ENCODE measurements around the gene ADAMTS14. TPM values are rescaled to one million over a fixed set of nuclear protein-coding genes. Genes with fewer than 3 reads are reported as not detected.

Gene ADAMTS14
- total RNA-seq, 3 donors from 2014 or later = 1.8 to 2.1 (median 2.1) TPM

DNA sequence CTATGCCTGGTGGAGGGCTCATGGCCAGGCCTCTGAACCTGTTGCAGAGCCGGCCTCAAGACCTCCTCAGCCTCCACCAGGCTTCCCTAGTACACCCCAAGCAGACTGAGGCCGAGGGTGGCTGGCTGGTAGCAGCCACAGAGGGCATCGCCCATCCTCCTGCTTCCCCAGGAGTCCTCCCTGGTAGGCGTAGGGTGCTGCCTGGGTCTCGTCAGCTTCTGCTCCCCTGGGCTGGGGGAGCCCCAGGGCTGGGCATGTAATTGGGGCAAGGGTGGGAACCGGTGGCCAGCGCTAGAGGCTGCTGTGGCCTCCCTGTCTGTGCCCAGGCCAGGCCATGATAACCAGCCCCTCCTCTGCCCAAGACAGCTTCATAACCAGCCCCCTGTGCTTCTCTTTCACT, 80.3 kb downstream of the ADAMTS14 start:
- Histone ChIP-seq H3K4me3 (no peak overlapping the region), H3K4me1 (ENCODE audit: low read depth) (no peaks in the 10 kb centered on the region), H3K36me3 (ENCODE audit: low read depth) (no peaks in the 10 kb centered on the region), H3K9me3 (no peaks in the 10 kb centered on the region)
- TF ChIP-seq, protein P1, sequence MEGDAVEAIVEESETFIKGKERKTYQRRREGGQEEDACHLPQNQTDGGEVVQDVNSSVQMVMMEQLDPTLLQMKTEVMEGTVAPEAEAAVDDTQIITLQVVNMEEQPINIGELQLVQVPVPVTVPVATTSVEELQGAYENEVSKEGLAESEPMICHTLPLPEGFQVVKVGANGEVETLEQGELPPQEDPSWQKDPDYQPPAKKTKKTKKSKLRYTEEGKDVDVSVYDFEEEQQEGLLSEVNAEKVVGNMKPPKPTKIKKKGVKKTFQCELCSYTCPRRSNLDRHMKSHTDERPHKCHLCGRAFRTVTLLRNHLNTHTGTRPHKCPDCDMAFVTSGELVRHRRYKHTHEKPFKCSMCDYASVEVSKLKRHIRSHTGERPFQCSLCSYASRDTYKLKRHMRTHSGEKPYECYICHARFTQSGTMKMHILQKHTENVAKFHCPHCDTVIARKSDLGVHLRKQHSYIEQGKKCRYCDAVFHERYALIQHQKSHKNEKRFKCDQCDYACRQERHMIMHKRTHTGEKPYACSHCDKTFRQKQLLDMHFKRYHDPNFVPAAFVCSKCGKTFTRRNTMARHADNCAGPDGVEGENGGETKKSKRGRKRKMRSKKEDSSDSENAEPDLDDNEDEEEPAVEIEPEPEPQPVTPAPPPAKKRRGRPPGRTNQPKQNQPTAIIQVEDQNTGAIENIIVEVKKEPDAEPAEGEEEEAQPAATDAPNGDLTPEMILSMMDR (IDR thresholded peaks at IDR 0.05) = no peak
- ATAC-seq = no peak
- intact Hi-C loops (cut with DNase I, micrococcal nuclease) = no loop called here
- peak in 1 of 3 donors; percentile 9 for DNase-seq

DNA sequence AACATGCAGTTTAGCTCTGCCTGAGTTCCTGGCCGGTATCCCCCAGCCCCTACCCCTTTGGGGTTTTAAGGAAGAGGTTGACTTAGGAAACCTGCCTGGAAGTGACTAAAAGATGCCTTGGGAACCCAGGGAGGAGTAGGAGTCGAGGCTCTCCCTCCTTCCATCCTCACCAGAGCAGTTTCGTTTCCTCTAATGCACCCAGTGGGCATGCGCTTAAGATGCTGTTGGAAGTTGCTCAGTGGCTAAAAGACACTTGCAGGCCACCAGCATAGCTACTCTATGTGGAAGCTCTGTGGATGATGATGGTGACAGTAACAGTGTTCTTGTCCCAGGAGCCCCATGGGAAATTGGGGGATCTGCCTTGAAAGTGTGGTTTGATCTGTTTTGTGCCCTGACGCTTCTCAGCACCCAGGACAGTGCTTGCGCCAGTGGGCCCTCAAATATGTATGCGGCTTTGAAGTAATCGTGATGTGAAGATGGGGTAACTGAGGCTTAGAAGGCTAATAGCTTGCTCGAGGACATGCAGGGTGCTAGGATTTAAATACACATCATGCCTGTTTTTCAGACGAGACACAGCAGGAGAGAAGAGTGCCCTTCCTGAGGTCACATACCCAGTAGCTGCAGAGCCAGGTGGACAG, 80.8 kb downstream of the ADAMTS14 start:
- intact Hi-C loops (cut with DNase I, micrococcal nuclease) = no loop called here
- Histone ChIP-seq H3K36me3 (ENCODE audit: low read depth) (no peaks in the 10 kb centered on the region), H3K4me3 (no peak overlapping the region), H3K9me3 (no peaks in the 10 kb centered on the region), H3K4me1 (ENCODE audit: low read depth) (no peaks in the 10 kb centered on the region)
- ATAC-seq (no peak), DNase-seq (peak in 1 of 3 donors; percentile 3)
- TF ChIP-seq, protein P1 (IDR thresholded peaks at IDR 0.05) = no peak

DNA sequence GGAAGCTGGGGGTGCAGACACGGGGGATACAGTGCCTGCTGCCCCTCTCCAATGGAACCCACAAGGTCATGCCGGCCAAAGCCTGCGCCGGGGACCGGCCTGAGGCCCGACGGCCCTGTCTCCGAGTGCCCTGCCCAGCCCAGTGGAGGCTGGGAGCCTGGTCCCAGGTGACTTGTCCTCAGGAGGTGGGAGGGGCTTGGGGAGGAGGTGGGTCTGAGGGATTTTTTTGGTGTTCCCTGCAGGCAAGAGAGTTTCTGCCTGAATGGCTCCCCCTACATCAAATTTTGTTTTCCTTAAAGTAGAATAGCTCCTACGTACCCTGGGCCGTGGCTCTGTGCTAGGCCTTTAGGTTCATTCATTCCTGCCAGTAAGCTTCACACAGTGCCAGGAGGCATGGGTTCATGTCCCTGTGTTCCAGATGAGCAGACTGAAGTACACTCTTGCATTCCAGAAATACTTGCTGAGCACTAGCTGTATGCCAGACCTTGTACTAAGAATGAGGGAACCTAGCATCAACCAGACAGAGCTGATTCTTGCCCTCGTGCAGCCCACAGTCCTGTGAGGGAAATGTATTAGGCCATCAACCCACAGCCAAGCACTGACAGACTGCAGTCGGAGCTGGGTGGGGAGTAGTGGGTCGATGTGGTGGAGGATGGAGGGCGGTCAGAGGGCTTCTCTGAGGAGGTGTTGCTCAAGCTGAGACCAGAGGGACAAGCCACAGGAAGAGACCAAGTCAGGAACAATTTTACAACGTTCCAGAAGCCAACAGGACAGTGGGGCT, 81.7 kb downstream of the ADAMTS14 start:
- Histone ChIP-seq H3K9me3 (no peaks in the 10 kb centered on the region), H3K36me3 (ENCODE audit: low read depth) (no peaks in the 10 kb centered on the region), H3K4me1 (ENCODE audit: low read depth) (peaks cover 4% of the 10 kb centered on the region), H3K4me3 (no peak overlapping the region)
- ATAC-seq (no peak), DNase-seq (peak in 1 of 3 donors; percentile 19)
- intact Hi-C loops (cut with DNase I, micrococcal nuclease) = no loop called here
- TF ChIP-seq, protein P1 (IDR thresholded peaks at IDR 0.05) = no peak

DNA sequence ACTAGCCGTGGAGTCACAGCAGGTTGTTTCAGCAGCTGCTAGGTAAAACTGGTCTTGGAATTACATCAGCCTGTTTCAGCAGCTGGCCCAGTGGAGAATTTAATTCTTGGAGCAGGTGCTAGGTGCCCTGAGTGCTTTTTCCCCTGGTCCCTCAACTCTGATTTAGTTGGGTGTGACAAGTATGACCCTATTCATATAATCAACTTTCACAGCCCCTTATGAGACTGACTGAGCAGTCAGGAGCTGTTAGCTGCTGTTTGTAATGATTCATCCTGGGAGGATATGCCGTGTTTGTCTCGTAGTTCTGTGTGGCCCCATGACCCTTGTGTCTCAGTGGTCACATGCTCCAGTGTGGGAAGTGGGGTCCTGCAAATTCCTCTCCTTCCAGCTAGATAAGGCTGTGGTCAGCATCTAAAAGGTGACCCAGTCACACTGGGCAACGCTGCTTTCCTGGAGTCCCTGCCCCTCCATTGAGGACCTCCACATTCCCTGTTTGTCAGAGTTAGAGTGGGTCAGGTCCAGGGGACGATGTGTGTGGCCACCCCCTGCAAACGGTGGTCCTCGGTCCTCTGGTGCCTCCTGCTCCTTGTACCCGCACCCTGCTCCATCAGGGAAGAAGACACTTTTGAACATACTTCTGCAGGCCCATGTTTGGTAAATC, 84.5 kb downstream of the ADAMTS14 start:
- Histone ChIP-seq H3K4me3 (no peak overlapping the region), H3K4me1 (ENCODE audit: low read depth) (peaks cover 4% of the 10 kb centered on the region), H3K9me3 (no peaks in the 10 kb centered on the region), H3K36me3 (ENCODE audit: low read depth) (no peaks in the 10 kb centered on the region)
- ATAC-seq = no peak
- intact Hi-C loops (cut with DNase I, micrococcal nuclease) = loop anchor here in 1 of 2 donors (5.0 kb wide), 1 partner anchor 210 kb away; no protein-coding TSS in a partner anchor
- TF ChIP-seq, protein P1 (IDR thresholded peaks at IDR 0.05) = no peak
- no peak for DNase-seq

DNA sequence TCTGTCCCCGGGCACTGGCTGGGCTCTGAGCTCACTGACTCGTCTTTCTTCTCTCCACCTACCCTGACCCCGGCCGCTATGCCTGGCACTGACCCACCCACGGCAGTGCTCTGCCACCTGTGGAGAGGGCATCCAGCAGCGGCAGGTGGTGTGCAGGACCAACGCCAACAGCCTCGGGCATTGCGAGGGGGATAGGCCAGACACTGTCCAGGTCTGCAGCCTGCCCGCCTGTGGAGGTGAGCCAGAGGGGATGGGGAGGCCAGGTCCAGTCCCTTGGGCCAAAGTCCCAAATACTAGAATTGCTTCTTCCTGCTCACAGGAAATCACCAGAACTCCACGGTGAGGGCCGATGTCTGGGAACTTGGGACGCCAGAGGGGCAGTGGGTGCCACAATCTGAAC, 85.5 kb downstream of the ADAMTS14 start:
- peak in 1 of 3 donors; percentile 24 for DNase-seq
- Histone ChIP-seq H3K36me3 (ENCODE audit: low read depth) (no peaks in the 10 kb centered on the region), H3K4me1 (ENCODE audit: low read depth) (peaks cover 4% of the 10 kb centered on the region), H3K4me3 (no peak overlapping the region), H3K9me3 (no peaks in the 10 kb centered on the region)
- TF ChIP-seq, protein P1 (IDR thresholded peaks at IDR 0.05) = no peak
- intact Hi-C loops (cut with DNase I, micrococcal nuclease) = loop anchor here in 1 of 2 donors (5.0 kb wide), 1 partner anchor 211 kb away; no protein-coding TSS in a partner anchor
- ATAC-seq = no peak

Data from mucosa of descending colon (tissue), 3 donors.